HG03575 (cell line): ENCODE measurements around the gene ITPR1.

Source experiments
- ATAC-seq: cut with Tn5 transposase; IDR thresholded peaks from one replicate; pipeline ENCODE4 v1.9.1; 2021; ENCODE audit not compliant: unreplicated experiment, insufficient number of reproducible peaks, low FRiP score; ENCODE audit errors: extremely low read depth

Gene ITPR1

GRCh38 chr3:4613366-4613765 is 120.2 kb downstream of the ITPR1 start:
- no peak for ATAC-seq

GRCh38 chr3:4614070-4614469 is 120.9 kb downstream of the ITPR1 start:
- ATAC-seq = no peak

GRCh38 chr3:4614927-4615326 is 121.8 kb downstream of the ITPR1 start:
- no peak for ATAC-seq

- no peak for ATAC-seq
These were observed 122.6 kb downstream of the ITPR1 start for GRCh38 chr3:4615750-4616149.

GRCh38 chr3:4623421-4623999 is 130.4 kb downstream of the ITPR1 start:
- ATAC-seq = no peak

- no peak for ATAC-seq
These were observed 134.7 kb downstream of the ITPR1 start for GRCh38 chr3:4627651-4628375.

- ATAC-seq = no peak
These were observed 136.2 kb downstream of the ITPR1 start for GRCh38 chr3:4629095-4630007.

GRCh38 chr3:4633078-4634004 is 140.2 kb downstream of the ITPR1 start:
- ATAC-seq = no peak

- no peak for ATAC-seq
These were observed 141.7 kb downstream of the ITPR1 start for GRCh38 chr3:4634894-4635293.

- ATAC-seq = no peak
These were observed 144.1 kb downstream of the ITPR1 start for GRCh38 chr3:4637265-4637664.

GRCh38 chr3:4641863-4642563 is 148.9 kb downstream of the ITPR1 start:
- no peak for ATAC-seq

GRCh38 chr3:4642611-4643010 is 149.5 kb downstream of the ITPR1 start:
- no peak for ATAC-seq

GRCh38 chr3:4643904-4644547 is 150.9 kb downstream of the ITPR1 start:
- ATAC-seq = no peak

- ATAC-seq = no peak
These were observed 151.8 kb downstream of the ITPR1 start for GRCh38 chr3:4644951-4645350.

GRCh38 chr3:4645468-4645867 is 152.3 kb downstream of the ITPR1 start:
- ATAC-seq = no peak

- ATAC-seq = no peak
These were observed 154.3 kb downstream of the ITPR1 start for GRCh38 chr3:4647411-4647810.

- ATAC-seq = no peak
These were observed 162.2 kb downstream of the ITPR1 start for GRCh38 chr3:4655145-4656045.
